Neural crest cell (in vitro differentiated cells): ENCODE data around the gene SORCS2. TPM values are rescaled to one million over a fixed set of nuclear protein-coding genes. Genes with fewer than 3 reads are reported as not detected.
A peak's percentile ranks its signal among the peaks of the same experiment; 100 is the strongest.

Experiments used
- DNase-seq: peaks from one replicate; pipeline ENCODE4 v3.0.0; 2021; ENCODE audit warnings: low read depth, mixed read lengths, low spot score
- H3K27ac Mint-ChIP-seq: one replicate; pipeline ENCODE4 v1.8.0; 2021; ENCODE audit warnings: mild to moderate bottlenecking, mixed read lengths; ENCODE audit not compliant: unreplicated experiment
- H3K27me3 Mint-ChIP-seq: 2 replicates; pipeline ENCODE4 v1.8.0; 2021; ENCODE audit warnings: low read depth, mild to moderate bottlenecking, mixed read lengths
- H3K36me3 Mint-ChIP-seq: 2 replicates; pipeline ENCODE4 v1.8.0; 2021; ENCODE audit warnings: low read depth, mild to moderate bottlenecking, mixed read lengths
- H3K4me1 Mint-ChIP-seq: 2 replicates; pipeline ENCODE4 v1.8.0; 2021; ENCODE audit warnings: mixed read lengths
- H3K4me3 Mint-ChIP-seq: one replicate; pipeline ENCODE4 v1.8.0; 2021; ENCODE audit warnings: mild to moderate bottlenecking, mixed read lengths
- H3K9me3 Mint-ChIP-seq: 2 replicates; pipeline ENCODE4 v1.8.0; 2021; ENCODE audit warnings: mixed read lengths
- total RNA-seq: library from RNA; stranded (reverse); gene quantifications from 2 replicates; pipeline ENCODE4 v1.2.1, GENCODE V29; 2021
- TF ChIP-seq, protein P1 (sequence below): fragments of 200-600 bp; sonication (generic); conservative IDR thresholded peaks from 2 replicates; pipeline ENCODE4 v1.5.0; 2021; ENCODE audit warnings: antibody characterized with exemption, mild to moderate bottlenecking

SORCS2 gene
- total RNA-seq, 1 donor from 2014 or later, result 1.1 TPM

DNA sequence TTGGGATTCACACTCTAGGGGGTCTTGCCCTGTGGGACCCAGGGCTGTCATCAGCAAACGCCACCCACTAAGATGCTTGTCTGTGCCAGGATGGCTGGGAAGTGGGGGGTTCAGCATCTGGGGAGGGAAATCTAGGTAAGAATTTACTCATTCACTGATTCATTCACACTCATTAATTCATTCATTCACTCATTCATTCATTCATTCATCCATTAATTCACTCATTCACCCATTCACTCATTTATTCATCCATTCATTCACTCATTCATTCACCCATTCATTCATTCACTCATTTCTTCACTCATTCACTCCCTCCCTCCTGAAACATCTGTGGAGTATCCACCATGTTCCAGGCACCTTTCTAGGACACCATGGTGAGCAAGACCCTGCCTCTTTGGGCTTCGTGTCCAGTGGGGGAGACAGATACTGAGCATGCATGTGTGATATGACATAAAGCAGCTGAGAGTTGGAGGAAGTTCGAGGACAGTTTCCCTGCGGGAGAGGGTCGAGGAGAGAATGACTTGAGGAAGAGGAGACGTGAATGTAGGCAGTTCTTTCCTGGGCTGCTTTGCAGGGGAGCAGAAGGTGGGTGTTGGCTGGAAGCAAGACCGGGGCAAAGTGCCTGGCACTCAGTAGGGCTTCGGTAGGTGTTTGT, 90.6 kb downstream of the SORCS2 start:
- H3K27me3 Mint-ChIP-seq, result peaks cover 2% of the 10 kb centered on the region
- no peak overlapping the region for H3K27ac Mint-ChIP-seq
- TF ChIP-seq, protein P1, sequence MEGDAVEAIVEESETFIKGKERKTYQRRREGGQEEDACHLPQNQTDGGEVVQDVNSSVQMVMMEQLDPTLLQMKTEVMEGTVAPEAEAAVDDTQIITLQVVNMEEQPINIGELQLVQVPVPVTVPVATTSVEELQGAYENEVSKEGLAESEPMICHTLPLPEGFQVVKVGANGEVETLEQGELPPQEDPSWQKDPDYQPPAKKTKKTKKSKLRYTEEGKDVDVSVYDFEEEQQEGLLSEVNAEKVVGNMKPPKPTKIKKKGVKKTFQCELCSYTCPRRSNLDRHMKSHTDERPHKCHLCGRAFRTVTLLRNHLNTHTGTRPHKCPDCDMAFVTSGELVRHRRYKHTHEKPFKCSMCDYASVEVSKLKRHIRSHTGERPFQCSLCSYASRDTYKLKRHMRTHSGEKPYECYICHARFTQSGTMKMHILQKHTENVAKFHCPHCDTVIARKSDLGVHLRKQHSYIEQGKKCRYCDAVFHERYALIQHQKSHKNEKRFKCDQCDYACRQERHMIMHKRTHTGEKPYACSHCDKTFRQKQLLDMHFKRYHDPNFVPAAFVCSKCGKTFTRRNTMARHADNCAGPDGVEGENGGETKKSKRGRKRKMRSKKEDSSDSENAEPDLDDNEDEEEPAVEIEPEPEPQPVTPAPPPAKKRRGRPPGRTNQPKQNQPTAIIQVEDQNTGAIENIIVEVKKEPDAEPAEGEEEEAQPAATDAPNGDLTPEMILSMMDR, result no peak
- no peaks in the 10 kb centered on the region for H3K36me3 Mint-ChIP-seq
- no peak for DNase-seq
- no peak overlapping the region for H3K4me3 Mint-ChIP-seq
- peaks cover 33% of the 10 kb centered on the region for H3K4me1 Mint-ChIP-seq
- H3K9me3 Mint-ChIP-seq, result no peaks in the 10 kb centered on the region

DNA sequence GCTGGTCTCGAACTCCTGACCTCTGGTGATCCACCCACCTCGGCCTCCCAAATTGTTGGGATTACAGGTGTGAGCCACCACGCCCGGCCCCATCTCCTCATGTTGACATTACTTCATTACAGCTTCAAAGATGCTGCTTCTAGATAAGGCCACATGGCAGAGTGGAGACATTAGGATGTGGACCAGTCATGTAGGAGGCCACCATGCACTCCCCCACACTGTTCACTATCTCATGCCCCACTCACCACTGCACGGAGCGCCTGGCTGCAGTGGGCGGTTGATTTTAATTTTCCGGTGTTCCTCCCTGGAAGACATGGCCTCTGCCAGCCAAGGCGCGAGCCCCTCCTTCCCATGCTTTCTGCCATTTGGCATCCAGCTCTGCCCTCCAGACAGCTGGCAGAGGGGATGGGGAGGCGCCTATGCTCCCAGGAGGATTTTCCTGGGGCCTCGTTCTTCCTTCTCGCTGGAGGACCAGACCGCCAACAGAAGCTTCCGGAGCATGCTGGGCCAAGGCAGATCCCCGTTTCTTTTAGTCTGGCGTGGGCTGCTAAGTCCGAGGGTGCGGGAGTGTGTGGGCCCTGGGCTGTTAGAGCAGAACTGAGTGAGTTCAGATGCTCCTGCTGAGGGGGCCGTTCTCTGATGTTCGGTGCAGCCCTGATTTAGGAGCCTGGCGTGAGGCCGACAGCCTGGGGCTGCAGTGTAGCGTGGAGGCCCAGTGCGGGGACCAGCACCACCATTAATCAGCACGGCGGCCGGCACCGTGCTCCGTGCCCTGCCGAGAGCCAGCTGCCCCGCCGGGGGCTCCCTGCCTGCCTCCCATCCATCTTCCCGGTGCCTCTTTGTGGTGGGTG, 93.1 kb downstream of the SORCS2 start:
- H3K4me3 Mint-ChIP-seq, result no peak overlapping the region
- peaks cover 47% of the 10 kb centered on the region for H3K4me1 Mint-ChIP-seq
- no peak for DNase-seq
- no peaks in the 10 kb centered on the region for H3K27me3 Mint-ChIP-seq
- TF ChIP-seq, protein P1, result no peak
- no peaks in the 10 kb centered on the region for H3K9me3 Mint-ChIP-seq
- no peaks in the 10 kb centered on the region for H3K36me3 Mint-ChIP-seq
- H3K27ac Mint-ChIP-seq, result no peak overlapping the region

DNA sequence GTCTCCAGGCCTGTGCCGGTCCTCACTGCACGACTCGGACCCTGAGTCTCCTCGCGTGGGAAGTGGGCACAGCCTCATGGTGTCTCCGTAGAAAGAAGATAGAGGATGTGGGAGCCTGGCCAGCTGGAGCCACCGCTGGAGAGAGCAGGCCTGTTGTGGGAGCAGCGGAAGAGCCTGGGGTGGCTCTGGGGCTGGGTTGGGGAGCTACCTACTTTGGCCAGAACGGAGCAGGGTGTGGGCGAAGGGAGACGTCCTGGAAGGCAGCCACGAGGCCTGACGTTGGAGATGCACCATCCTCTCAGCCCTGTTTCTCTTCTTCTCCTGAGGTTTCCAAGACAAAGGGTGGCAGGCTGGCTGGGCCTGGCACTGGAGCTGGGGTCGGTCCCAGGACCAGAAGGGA, 93.8 kb downstream of the SORCS2 start:
- no peaks in the 10 kb centered on the region for H3K36me3 Mint-ChIP-seq
- H3K4me1 Mint-ChIP-seq, result peaks cover 40% of the 10 kb centered on the region
- H3K27ac Mint-ChIP-seq, result peak overlapping the region; percentile 64
- no peak for DNase-seq
- no peaks in the 10 kb centered on the region for H3K9me3 Mint-ChIP-seq
- TF ChIP-seq, protein P1, result no peak
- H3K27me3 Mint-ChIP-seq, result no peaks in the 10 kb centered on the region
- H3K4me3 Mint-ChIP-seq, result no peak overlapping the region

DNA sequence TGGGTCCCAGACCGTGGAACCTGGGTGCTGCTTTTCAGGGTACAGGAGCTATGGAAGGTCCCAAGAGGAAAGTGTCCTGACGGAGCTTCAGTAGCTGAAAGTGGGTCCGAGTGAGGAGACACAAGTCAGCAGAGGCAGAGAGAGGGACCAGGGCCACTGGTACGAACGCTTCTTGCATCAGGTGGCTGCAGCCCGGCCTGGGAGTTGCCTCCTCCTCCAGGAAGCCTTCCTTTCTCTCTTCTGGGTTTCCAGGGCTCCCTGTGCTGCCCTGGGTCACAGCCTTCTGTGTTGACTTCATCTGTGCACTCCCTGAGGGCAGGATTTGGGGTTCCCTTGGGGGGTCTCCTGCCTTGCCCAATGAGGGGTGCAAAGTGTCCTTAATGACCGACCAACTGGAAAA, 94.5 kb downstream of the SORCS2 start:
- TF ChIP-seq, protein P1, result no peak
- Mint-ChIP-seq H3K36me3 (no peaks in the 10 kb centered on the region), H3K9me3 (no peaks in the 10 kb centered on the region), H3K27me3 (no peaks in the 10 kb centered on the region), H3K27ac (no peak overlapping the region), H3K4me1 (peaks cover 34% of the 10 kb centered on the region), H3K4me3 (no peak overlapping the region)
- DNase-seq, result no peak

DNA sequence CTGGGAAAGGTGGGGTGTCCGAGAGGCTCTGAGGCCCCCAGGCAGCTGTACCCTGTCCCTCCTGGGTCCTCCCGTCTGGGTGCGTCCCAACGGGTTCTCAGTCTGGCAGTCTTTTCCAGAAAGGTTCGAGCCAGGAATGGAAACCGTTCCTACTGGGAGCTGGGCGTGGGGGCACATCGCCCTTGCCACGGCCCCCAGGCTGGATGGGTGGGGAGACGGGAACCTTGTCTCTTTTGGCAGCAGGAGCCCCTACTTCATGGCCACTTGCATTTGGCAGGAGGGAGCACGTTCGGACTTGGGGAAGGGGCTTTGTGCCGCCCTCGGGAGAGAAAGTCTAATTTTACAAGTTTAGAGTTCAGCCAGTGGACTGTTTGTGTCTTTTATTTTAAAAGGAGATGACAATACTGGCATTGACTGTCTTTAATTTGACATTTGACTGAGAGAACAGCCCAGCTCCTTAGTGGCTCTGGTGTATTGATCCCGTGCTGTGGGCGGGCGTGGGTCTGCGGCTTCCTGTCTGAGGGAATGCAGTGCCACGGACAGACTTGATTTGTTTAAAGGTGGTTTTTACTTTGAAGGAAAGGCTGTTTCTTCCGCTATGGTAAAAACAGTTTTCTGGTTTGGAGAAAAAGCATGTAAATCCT, 95.1 kb downstream of the SORCS2 start:
- Mint-ChIP-seq H3K4me1 (peaks cover 29% of the 10 kb centered on the region), H3K27me3 (no peaks in the 10 kb centered on the region), H3K9me3 (no peaks in the 10 kb centered on the region), H3K36me3 (no peaks in the 10 kb centered on the region), H3K4me3 (no peak overlapping the region), H3K27ac (peak overlapping the region; percentile 75)
- TF ChIP-seq, protein P1, result no peak
- DNase-seq, result no peak
